Measurements from ENCODE around the gene GBA3.

GBA3 gene

DNA sequence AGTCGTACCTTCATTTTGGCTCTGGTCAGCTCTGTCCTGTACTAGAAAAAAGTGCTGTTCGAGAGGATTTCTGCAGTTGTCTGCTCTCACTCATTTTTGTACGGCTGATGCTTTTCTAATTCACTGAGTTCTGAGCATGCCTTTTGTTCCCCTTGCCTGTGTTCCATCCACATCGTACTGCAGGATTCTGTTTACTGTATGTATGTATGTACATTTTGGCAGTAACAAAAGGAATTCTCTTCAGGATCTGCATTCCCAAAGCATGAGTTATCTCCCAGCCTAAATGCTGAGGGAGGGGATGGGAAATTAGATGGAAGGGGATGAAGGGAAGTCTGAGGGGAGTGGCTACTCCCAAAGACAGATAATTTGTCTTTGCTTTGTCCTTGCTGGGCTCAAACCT lies 87.6 kb downstream of the GBA3 start:
- TF ChIP-seq, protein P1, sequence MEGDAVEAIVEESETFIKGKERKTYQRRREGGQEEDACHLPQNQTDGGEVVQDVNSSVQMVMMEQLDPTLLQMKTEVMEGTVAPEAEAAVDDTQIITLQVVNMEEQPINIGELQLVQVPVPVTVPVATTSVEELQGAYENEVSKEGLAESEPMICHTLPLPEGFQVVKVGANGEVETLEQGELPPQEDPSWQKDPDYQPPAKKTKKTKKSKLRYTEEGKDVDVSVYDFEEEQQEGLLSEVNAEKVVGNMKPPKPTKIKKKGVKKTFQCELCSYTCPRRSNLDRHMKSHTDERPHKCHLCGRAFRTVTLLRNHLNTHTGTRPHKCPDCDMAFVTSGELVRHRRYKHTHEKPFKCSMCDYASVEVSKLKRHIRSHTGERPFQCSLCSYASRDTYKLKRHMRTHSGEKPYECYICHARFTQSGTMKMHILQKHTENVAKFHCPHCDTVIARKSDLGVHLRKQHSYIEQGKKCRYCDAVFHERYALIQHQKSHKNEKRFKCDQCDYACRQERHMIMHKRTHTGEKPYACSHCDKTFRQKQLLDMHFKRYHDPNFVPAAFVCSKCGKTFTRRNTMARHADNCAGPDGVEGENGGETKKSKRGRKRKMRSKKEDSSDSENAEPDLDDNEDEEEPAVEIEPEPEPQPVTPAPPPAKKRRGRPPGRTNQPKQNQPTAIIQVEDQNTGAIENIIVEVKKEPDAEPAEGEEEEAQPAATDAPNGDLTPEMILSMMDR (IDR thresholded peaks at IDR 0.05), result no peak

DNA sequence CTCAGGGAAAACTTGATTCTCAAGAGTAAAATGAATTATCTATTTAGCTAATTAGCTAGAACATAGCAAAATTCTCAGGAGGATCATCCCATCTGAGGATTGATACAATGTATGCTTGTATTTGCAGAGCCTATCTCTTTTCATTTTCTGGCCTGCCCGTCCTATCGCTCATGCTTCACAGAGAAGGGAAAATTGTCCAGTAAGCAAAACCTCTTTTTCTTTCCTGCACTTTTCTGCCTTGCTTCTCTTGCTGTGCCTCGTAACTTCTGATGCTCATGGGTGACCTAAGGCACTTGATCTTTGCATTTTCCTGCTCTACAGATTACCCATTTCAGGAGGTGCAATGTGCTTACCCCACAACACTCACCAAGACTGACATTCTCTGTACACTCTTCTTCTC lies 88.1 kb downstream of the GBA3 start:
- TF ChIP-seq, protein P1 (IDR thresholded peaks at IDR 0.05), result no peak

GRCh38 chr4:22787753-22788375 lies 95.1 kb downstream of the GBA3 start:
- TF ChIP-seq, protein P1 (IDR thresholded peaks at IDR 0.05), result no peak

- TF ChIP-seq, protein P1 (IDR thresholded peaks at IDR 0.05), result no peak
Measured at GRCh38 chr4:22790631-22791030, 97.9 kb downstream of the GBA3 start.

- TF ChIP-seq, protein P1 (IDR thresholded peaks at IDR 0.05), result no peak
Measured at GRCh38 chr4:22794732-22795131, 102.0 kb downstream of the GBA3 start.

DNA sequence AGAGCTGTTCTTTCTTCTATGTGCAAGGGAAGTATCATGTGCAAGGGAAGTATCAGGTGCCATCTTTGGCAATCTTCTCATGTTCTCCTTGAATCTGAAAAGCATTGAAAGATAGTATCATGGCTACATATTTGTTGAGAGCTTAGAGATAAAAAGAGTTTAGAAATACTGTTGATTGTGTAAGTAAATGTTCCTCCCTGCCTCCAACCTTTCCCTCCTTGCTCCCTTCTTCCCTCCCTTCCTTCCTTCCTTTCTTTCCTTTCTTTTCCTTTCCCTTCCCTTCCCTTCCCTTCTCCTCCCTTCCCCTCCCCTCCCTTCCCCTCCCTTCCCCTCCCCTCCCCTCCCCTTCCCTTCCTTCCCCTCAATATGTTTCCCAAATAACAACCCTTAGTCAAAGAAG lies 108.7 kb downstream of the GBA3 start:
- TF ChIP-seq, protein P1 (IDR thresholded peaks at IDR 0.05), result no peak

GRCh38 chr4:22802876-22803275 lies 110.1 kb downstream of the GBA3 start:
- TF ChIP-seq, protein P1 (IDR thresholded peaks at IDR 0.05), result no peak

GRCh38 chr4:22803512-22803911 lies 110.8 kb downstream of the GBA3 start:
- TF ChIP-seq, protein P1 (IDR thresholded peaks at IDR 0.05), result no peak
